ENCODE results near the gene GPR107. TPM values are rescaled to one million over a fixed set of nuclear protein-coding genes. Genes with fewer than 3 reads are reported as not detected.

The GPR107 gene
- polyA plus RNA-seq, 4 donors = 48.7 to 57.7 (median 54.1) TPM

GRCh38 chr9:130027533-130028365, 26.0 kb upstream of the GPR107 start:
- no peak for DNase-seq (ENCODE audit: low read depth in 4 of 4, low spot score in 2 of 4)

GRCh38 chr9:130028493-130029222, 25.0 kb upstream of the GPR107 start:
- DNase-seq (ENCODE audit: low read depth in 4 of 4, low spot score in 2 of 4) = no peak

- no peak for DNase-seq (ENCODE audit: low read depth in 4 of 4, low spot score in 2 of 4)
Observed at GRCh38 chr9:130029223-130029973, 24.3 kb upstream of the GPR107 start.

- no peak for DNase-seq (ENCODE audit: low read depth in 4 of 4, low spot score in 2 of 4)
Observed at GRCh38 chr9:130030651-130031127, 23.0 kb upstream of the GPR107 start.

GRCh38 chr9:130034570-130034969, 19.1 kb upstream of the GPR107 start:
- no peak for DNase-seq (ENCODE audit: low read depth in 4 of 4, low spot score in 2 of 4)

- DNase-seq (ENCODE audit: low read depth in 4 of 4, low spot score in 2 of 4) = no peak
Observed at GRCh38 chr9:130036099-130036498, 17.6 kb upstream of the GPR107 start.

- DNase-seq (ENCODE audit: low read depth in 4 of 4, low spot score in 2 of 4) = no peak
Observed at GRCh38 chr9:130039528-130040147, 14.1 kb upstream of the GPR107 start.

- no peak for DNase-seq (ENCODE audit: low read depth in 4 of 4, low spot score in 2 of 4)
Observed at GRCh38 chr9:130040984-130041647, 12.6 kb upstream of the GPR107 start.

- DNase-seq (ENCODE audit: low read depth in 4 of 4, low spot score in 2 of 4) = peak in 1 of 4 donors; percentile 23
Observed at GRCh38 chr9:130041648-130042405, 11.9 kb upstream of the GPR107 start.

- DNase-seq (ENCODE audit: low read depth in 4 of 4, low spot score in 2 of 4) = peak in 1 of 4 donors; percentile 5
Observed at GRCh38 chr9:130042406-130042884, 11.3 kb upstream of the GPR107 start.

GRCh38 chr9:130042885-130043653, 10.6 kb upstream of the GPR107 start, which contains the start of gene FNBP1:
FNBP1 (minus strand) TSS chr9:130043189; CDS start chr9:130042975, 214 bp downstream.
- DNase-seq (ENCODE audit: low read depth in 4 of 4, low spot score in 2 of 4) = peak in 2 of 4 donors; percentile 66

- peak in 1 of 4 donors; percentile 31 for DNase-seq (ENCODE audit: low read depth in 4 of 4, low spot score in 2 of 4)
Observed at GRCh38 chr9:130043654-130044623, 9.8 kb upstream of the GPR107 start.

- DNase-seq (ENCODE audit: low read depth in 4 of 4, low spot score in 2 of 4) = no peak
Observed at GRCh38 chr9:130045725-130046450, 7.8 kb upstream of the GPR107 start.

GRCh38 chr9:130049431-130050210, 4.1 kb upstream of the GPR107 start:
- DNase-seq (ENCODE audit: low read depth in 4 of 4, low spot score in 2 of 4) = no peak

GRCh38 chr9:130050462-130050861, 3.2 kb upstream of the GPR107 start:
- DNase-seq (ENCODE audit: low read depth in 4 of 4, low spot score in 2 of 4) = no peak

GRCh38 chr9:130051855-130052254, 1.9 kb upstream of the GPR107 start:
- DNase-seq (ENCODE audit: low read depth in 4 of 4, low spot score in 2 of 4) = no peak
